ENCODE results near the gene GCHFR.

Gene GCHFR

DNA sequence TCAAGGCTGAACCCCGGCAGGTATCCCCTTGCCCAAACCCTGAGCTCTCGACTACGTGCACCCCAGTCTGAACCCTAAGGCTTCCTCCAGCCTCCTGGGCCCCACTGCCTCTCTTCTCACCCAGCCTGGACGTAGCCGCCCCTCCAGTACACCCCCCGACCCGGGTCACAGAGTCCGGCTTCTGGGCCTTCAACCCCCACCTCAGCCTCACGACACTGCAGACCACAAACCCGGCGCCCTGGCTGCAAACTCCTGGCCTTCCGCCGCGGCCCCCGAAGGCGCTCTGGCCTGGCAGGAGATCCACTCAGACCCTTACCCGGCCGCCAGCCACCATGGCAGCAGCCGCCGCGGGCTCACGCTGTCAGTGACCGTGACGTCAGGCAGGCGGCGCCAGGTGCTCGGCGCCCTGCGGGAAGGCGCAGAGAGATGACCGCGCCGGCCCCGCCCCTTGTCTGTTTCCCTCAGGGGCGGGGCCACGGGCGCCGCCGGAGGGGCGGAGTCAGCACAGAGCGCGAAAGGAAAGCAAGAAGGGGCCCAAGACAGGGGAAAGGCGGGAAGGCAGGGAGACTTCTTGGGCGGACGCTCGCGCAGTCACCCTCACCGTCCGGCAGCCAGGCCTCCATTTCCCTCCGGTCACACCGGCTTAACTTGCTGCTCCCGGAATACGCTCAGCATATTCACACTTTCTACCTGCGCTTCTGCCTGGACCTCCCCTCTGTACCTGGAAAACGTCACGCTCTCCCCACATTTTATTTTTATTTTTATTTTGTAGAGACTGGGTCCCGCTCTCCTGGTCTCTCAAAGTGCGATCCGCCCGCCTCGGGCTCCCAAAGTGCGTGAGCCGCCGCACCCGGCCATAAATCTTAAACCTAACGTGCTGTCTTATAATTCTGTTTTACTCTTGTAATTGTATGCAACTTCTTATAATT lies 8.7 kb upstream of the GCHFR start, which contains the start of gene RMDN3:
RMDN3 (minus strand) TSS at position 372 of the 929 bp plus-strand sequence. CDS start 471 bp downstream, outside the sequence.
- DNase-seq: peak; percentile 90

DNA sequence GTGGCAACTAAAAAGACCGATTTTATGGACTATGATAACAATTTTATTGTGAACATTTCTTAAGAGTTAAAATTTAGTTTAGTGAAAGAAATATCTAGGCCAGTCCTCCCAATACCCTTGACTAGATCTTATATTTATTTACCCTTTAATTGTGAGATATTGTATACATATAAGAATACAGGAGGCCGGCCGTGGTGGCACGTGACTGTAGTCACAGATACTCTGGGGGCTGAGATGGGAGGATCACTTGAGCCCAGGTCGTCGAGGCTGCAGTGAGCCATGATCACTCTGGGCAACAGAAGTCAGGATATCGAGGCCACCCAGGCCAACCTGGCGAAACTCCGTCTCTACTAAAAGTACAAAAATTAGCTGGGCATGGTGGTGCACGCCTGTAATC lies 8.1 kb upstream of the GCHFR start:
- DNase-seq: no peak

- no peak for DNase-seq
Observed at GRCh38 chr15:40756938-40757337, 6.9 kb upstream of the GCHFR start.

DNA sequence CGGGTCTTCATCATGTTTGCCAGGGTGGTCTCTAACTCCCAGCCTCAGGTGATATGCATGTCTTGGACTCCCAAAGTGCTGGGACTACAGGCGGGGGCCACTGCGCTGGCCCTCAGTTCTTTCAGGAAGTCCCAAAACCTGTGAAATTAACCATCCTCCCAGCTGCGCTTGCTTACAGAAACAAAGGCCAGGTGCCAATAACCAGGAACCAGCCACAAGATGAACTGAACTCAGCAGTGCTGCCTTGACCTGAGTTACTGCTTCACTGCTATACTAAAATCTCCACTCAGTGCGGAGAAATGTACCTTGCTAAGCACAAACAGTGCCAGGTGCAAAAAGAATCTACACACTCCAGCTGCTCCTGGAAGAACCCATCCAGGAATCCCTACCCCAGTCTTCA lies 3.9 kb upstream of the GCHFR start:
- DNase-seq: no peak

DNA sequence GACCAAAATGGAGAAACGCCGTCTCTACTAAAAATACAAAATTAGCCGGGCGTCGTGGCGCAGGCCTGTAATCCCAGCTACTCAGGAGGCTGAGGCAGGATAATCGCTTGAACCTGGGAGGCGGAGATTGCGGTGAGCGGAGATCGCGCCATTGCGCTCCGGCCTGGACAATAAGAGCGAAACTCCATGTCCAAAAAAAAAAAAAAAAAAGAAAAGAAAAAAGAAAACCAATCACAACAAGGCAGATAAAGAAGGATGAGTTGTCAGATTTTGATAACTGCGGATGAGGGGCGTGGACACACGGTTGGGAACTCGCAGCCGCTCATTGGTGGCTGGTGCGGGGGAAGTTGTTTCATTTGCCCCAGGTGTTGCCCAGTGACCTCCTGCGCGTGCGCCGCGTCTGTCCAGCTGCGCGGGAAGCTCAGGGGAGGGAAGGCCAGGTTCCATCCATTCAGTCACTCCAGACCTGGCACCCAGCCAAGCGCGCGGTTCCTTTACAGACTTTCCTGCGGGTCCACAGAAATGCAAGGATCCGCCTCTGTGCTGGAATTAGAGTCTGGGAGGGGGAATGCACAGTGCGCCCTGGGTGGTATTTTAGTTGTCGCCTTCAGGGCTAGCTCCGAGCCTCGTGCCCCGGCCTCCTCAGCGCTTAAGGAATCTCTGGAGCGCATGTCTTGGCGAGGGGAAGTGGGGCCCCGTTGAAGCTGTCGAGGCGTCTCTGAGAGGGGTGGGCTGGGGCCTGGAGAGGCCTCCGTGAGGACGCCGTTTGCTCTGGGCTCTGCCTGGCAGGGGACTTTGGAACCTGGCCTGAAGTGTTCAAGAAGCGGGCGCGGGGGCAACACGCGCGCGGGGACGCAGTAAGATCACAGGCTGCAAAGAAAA lies 708 bp upstream of the GCHFR start:
- peak; percentile 22 for DNase-seq

GRCh38 chr15:40764629-40765103 lies 798 bp downstream of the GCHFR start:
- DNase-seq: no peak

- DNase-seq: no peak
Observed at GRCh38 chr15:40766194-40766815, 2.4 kb downstream of the GCHFR start.

DNA sequence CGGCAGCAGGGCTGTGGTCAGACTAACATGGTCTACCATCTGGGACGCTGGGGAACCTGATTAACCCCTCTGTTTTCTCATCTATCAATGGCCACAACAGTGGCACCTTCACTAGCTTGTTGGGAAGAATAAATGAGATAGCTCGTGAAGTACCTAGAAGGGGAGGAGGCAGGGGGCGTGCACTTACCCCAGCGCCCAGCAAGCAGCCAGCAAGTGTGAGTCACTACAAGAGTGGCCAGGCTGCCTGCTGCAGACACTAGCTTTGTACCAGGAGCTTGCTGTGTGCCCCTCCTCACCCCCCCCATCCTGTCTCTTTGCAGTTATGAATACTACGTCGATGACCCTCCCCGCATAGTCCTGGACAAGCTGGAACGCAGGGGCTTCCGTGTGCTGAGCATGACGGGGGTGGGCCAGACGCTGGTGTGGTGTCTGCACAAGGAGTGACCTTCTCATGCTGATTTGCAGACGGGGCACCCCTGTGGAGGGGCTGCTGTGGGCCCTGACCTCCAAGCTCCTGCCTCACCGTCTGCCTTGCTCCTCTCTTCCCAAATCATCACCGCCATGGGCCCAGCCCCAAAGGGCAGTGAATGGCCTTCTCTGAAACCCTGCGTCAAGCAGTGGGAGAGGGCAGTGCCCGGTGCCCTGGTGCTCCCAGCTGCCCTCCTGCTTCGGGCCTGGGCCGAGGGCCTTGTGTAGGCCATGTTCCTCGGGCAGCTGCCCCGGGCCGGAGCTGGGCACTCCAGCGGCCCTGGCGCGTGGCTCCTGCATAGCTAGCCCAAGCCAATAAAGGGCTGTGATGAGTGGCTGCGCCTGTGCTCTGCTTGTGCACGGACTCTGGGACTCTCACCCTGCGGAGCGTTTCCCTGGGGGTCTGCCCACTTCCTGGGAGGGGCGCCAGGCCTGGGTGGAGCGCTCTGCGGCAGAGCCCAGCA lies 3.3 kb downstream of the GCHFR start:
- DNase-seq: no peak

GRCh38 chr15:40767838-40768500 lies 4.1 kb downstream of the GCHFR start:
- no peak for DNase-seq

- DNase-seq: no peak
Observed at GRCh38 chr15:40768521-40769273, 4.8 kb downstream of the GCHFR start.

DNA sequence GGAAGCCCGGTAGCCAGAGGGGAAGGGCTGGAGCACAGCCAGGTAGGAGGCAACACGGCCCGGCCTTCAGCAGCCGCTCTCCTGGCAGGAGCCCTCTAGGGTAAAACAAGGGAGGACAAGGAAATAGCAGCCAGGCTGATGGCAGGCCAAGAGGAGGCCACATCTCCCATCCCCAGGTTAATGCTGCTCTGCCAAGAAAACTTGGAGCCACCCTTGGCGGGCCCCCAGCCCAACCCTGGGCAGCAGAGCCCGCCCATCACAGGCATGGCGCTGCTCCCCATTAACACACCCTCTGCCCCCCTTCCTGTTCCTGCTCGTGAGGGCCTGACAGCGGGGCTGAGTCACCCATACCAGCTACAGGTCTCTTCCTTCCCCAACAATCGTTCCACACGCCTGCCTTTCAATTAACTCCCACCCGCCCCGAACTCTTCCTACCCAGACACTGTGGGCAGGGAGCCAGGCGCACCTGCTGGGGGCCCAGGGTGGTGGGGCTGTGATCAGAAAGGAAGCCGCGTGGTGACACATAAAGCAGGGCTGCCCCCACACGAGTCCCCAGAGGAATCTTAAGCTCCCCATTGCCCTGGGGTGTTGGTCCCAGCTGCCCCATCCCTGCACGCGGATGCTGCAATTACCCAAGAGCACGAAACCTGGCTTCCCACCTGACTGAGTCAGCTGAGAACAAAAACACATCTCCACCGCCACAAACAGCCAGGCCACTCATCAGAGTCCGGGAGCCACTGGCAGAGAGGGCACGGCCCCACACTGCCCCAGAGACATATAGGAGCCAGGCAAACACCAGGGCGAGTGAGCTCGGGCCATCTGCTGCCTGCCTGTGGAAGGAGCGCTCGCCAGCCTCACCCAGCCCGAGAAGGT lies 5.6 kb downstream of the GCHFR start, which contains the start of gene C15orf62:
C15orf62 (plus strand) TSS at position 707 of the 873 bp plus-strand sequence. CDS start 516 bp downstream, outside the sequence.
- DNase-seq: no peak

- no peak for DNase-seq
Observed at GRCh38 chr15:40770147-40770721, 6.4 kb downstream of the GCHFR start.

GRCh38 chr15:40771242-40771641 lies 7.4 kb downstream of the GCHFR start:
- DNase-seq: no peak

DNA sequence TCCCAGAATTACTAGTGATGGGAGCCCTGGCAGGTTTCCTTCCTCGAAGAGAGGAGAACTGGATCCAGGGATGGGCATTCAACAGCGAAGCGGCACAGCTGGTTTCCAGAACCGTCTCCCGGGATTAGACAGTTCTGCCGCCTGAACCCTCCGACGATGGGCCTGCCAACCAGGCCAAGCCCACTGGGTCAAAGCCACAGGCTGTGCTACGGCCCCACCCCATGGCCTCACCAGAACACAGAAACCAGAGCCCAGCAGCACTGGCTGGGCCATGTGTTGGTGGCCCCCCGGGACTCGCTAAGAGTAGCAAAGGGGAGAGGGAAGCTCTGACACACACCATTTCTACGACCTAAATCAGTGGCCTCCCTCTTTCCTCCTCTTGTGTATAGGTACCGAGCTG lies 8.1 kb downstream of the GCHFR start:
- no peak for DNase-seq

DNA sequence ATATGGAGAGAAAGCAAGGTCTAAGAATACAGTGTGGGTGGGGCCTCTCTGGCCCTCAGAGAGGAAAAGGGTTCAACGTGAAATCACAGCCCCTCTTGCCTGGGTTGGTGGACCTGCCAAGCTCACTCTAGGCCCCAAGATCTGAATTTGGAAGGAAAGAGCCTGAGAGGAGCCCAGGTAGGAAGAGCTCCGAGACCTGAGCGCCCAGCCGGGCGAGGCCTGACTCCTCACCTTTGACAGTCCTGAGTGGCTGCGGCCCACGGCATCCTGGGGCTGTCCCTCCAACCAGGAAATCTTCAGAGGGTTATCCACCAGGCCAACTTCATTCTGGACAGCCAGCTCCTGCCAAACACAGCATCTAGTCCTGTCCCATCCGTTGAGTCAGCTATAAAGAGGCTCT lies 9.6 kb downstream of the GCHFR start:
- DNase-seq: no peak

GRCh38 chr15:40773902-40774301 lies 10.0 kb downstream of the GCHFR start:
- DNase-seq: no peak

DNA sequence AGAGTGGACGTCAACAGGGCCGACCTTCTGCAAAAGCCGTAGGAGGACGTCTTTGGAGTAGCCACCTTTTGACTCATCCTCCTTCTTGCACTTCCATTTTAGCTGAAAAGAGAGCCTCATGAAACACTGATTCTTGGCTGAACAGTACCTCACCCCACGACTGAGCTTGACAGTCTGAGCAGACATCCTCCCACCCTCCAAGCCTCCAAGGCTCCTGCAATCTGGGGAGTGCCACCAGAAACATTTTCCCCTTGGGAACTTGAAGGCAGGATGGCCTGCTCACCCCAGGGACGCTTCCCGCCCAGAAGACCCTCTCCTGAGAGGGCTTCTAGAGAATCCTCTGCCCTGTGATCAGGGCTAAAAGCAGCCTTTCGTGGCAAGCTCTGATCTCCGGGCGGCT lies 11.1 kb downstream of the GCHFR start:
- DNase-seq: no peak

- no peak for DNase-seq
Observed at GRCh38 chr15:40775740-40776536, 12.1 kb downstream of the GCHFR start.
